NCI-H82 treated with DMSO at 0.1 percent for 48 hours (cell line): ENCODE data around the gene SPRYD7.
"Not testable (repeated sequence)": the region's sequence is repeated elsewhere in the genome, so short reads cannot be mapped to it uniquely, and the experiment has no call there.

Experiments
- DNase-seq: peaks from one replicate; lab custom pipeline; 2025; ENCODE audit not compliant: unreplicated experiment; lab: John Stamatoyannopoulos, UW

Gene SPRYD7

DNA sequence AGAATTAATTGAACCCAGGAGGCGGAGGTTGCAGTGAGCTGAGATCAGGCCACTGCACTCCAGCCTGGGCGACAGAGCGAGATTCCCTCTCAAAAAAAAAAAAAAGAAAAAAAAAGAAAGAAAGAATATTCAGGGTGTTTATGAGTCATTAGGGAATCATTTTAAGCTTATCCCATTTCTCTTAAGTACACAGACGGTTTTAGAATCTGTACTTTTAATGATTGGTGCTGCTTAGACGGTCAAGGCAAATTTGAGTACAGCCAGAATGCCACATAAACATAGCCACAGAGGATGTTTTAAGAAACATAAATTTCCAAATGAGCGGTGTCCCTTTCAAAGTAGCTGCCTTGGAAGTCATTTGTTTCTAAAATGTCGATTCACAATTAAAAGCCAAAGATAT, 2.6 kb downstream of the SPRYD7 start:
- no peak for DNase-seq

DNA sequence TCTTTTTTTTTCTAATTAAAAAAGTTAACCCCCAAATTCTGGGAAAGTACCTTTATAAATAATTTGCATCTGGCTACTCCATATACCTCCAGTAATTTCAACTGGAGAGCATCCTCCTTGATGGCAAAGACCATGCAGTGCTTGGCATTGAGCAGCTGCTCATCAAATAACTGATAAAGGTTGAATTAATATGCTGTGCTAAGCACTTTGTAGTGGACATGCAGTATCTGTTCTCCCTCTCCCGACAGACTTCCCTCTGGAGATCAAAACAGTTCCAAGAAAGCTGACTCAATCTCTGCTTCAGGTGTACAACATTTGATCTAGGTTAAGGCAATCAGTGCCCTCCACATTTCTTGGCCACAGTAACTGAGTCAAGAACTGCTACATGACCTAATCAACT, 3.3 kb downstream of the SPRYD7 start:
- no peak for DNase-seq

- DNase-seq = no peak
Measured at GRCh38 chr13:49932066-49932465, 4.1 kb downstream of the SPRYD7 start.

DNA sequence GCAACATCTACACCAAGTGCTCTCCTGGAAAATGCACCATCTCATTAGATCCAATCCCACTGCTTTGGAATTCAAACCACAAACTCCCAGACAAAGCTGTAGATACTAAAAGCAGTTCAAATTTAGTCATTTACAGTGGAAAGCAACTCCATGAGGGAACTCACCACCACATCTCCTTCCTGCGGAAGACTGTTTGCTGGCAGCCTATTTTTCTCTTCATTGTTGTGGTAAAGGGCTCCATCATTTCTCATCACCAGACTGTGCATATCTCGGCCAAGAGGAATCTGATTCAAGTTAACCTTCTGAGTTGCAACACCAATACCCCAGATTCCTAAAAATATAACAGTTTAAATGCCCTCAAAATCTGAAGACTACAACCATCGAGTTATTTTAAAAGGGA, 8.4 kb downstream of the SPRYD7 start:
- DNase-seq = no peak

- no peak for DNase-seq
Measured at GRCh38 chr13:49925881-49926418, 10.2 kb downstream of the SPRYD7 start.

DNA sequence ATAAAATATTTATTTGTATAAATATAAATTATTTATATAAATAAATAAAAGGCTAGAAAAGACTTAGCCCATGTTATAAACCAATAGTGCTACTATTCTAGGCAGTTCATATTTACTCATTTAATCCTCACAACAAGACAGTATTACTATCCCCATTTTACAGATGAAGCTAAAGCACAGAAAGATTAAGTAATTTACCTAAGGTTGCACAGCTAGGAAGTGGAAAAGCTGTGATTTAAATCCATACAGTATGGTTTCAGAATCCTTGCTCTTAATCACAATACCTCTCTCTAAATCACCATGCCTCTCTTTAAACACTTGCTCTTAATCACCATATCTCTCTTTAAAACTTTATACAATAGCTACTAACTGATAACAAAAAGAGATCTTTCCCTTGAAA, 13.8 kb downstream of the SPRYD7 start:
- no peak for DNase-seq

- not testable (repeated sequence) for DNase-seq
Measured at GRCh38 chr13:49920969-49921368, 15.2 kb downstream of the SPRYD7 start.

DNA sequence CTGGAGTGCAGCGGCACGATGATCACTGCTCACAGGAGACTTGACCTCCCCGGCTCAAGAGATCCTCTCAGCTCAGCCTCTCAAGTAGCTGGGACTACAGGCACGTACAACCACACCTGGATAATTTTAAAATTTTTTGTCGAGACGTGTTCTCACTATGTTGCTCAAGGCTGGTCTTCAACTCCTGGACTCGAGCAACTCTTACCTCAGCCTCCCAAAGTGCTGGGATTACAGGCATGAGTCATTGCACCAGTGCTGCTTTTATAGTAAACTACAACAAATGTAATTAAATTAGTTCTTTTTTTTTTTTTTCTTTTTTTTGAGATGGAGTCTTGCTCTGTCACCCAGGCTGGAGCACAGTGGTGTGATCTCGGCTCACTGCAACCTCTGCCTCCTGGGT, 18.0 kb downstream of the SPRYD7 start:
- not testable (repeated sequence) for DNase-seq

- DNase-seq = no peak
Measured at GRCh38 chr13:49914947-49915346, 21.2 kb downstream of the SPRYD7 start.

DNA sequence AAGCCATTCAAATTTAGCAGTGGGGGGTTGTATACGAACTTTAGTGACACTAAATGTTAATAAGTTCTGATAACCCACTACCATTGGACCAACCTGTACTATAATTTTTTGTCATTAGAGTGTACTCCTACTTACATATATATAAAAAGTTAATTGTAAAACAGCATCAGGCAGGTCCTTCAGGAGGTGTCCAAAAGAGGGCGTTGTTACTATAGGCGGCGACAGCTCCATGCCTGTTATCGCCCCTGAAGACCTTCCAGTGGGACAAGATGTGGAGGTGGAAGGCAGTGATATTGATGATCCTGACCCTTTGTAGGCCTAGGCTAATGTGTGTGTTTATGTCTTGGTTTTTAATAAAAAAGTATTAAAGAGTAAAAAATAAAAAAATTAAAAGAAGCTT, 27.5 kb downstream of the SPRYD7 start:
- no peak for DNase-seq

- DNase-seq = no peak
Measured at GRCh38 chr13:49904729-49905456, 31.2 kb downstream of the SPRYD7 start.

DNA sequence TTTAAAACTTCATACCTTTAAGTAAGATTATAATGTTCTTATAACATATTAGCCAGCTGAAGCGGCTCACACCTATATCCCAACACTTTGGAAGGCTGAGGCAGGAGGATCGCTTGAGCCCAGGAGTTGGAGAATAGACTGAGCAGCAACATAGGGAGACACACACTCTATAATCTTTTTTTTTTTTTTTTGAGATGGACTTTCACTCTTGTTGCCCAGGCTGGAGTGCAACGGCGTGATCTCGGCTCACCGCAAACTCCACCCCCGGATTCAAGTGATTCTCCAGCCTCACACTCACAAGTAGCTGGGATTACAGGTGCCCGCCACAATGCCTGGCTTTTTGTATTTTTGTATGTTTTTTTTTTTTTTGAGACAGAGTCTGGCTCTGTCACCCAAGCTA, 37.3 kb downstream of the SPRYD7 start:
- DNase-seq = no peak

- DNase-seq = no peak
Measured at GRCh38 chr13:49897713-49898112, 38.4 kb downstream of the SPRYD7 start.

- no peak for DNase-seq
Measured at GRCh38 chr13:49895826-49896225, 40.3 kb downstream of the SPRYD7 start.

DNA sequence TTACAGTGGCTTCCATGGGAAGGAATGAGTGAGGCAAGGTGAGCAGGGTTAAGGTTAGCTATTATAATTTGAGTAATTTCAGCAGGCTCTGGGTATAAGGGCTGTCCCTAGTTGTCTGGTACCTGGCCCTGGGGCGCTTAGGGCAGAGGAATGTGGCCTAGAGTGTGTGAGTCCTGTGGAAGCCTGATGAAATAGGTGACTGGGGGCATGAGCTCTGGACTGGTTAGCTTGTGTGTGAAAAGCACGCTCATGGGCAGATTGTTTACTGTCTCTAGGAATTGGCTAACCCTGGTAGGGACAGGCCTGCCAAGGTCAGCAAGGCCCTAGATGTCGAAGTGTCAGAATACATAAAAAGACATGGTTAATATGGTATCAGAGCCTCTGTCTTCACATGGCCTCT, 42.5 kb downstream of the SPRYD7 start:
- DNase-seq = no peak

DNA sequence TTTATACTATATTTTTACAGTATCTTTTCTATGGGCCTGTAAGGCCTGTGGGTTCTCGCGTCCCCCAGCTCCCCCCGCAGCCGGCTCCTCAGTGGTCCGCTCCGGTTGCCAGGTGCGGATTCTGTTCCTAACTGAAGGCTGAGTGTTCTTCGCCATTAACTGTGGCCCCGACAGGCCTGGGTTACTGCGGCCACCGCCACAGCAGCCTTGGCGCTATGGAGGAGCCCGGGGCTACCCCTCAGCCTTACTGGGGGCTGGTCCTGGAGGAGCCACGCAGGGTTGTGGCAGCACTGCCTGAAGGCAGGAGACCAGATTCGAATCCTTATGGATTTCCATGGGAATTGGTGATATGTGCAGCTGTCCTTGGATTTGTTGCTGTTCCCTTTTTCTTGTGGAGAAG, 45.8 kb downstream of the SPRYD7 start:
- no peak for DNase-seq

- no peak for DNase-seq
Measured at GRCh38 chr13:49878682-49879081, 57.5 kb downstream of the SPRYD7 start.

GRCh38 chr13:49877629-49878218, 58.4 kb downstream of the SPRYD7 start:
- no peak for DNase-seq

DNA sequence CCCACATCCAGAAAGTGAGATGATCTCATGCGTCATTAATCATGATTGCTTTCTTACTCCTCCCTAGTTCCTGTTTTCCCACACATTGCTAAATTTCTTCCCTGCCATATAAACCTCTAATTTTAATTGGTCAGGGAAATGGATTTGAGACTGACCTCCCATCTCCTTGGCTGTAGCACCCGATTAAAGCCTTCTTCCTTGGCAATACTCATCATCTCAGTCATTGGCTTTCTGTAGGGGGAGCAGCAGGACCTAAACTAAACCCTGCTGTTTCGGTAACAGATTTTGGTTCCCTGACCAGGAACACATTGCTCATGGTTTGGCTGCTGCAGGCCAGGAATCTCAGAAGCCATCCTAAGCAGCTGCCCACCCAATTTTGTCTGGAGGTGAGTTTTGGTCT, 61.7 kb downstream of the SPRYD7 start:
- no peak for DNase-seq

- no peak for DNase-seq
Measured at GRCh38 chr13:49869519-49869918, 66.6 kb downstream of the SPRYD7 start.

GRCh38 chr13:49867834-49868233, 68.3 kb downstream of the SPRYD7 start:
- DNase-seq = no peak

- no peak for DNase-seq
Measured at GRCh38 chr13:49865218-49865617, 70.9 kb downstream of the SPRYD7 start.

DNA sequence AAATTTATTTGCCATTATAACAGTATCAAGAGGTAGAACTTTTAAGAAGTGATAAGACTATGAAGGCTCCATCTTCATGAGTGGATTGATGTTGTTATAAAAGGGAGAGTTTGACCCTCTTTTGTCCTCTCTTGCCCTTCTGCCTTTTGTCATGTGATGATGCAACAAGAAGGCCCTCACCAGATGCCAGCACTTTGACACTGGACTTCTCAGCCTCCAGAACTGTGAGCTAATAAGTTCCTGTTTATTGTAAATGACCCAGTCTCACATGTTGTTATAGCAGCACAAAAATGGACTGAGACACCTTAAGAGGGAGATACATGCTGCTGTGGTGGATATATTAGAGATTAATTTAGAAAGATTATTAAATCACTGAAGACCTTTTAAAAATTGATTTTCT, 71.6 kb downstream of the SPRYD7 start:
- no peak for DNase-seq
